Endothelial cell of umbilical vein (primary cell): ENCODE measurements around the gene HNRNPDL. TPM values are rescaled to one million over a fixed set of nuclear protein-coding genes. Genes with fewer than 3 reads are reported as not detected.

ENCODE experiments used
- BruUV-seq: library from RNA; stranded (reverse); fragments of 400-500 nt; replicated peaks from 2 replicates; lab custom pipeline; 2021; lab: Mats Ljungman, UMichigan
- CTCF ChIA-PET: fragments of 300-600, 350-600 bp; sonication (Branson Sonifier 250); formaldehyde crosslinking; loops from one replicate; lab custom pipeline; 2021; ENCODE audit warnings: antibody characterized with exemption, inconsistent platforms; lab: Charles Lee
- POLR2A ChIA-PET: fragments of 300-600, 350-600 bp; sonication (Branson Sonifier 250); formaldehyde crosslinking; loops from one replicate; lab custom pipeline; 2021; ENCODE audit warnings: antibody characterized with exemption, inconsistent platforms; lab: Charles Lee
- DNase-seq: peaks from one replicate; pipeline ENCODE4 v3.0.0-alpha.2; 2011; ENCODE audit warnings: low read depth, low spot score
- FAIRE-seq: peaks from 2 replicates; lab custom pipeline; 2011; peaks lifted over from hg19 to GRCh38; lab: Jason Lieb, UNC
- H2AFZ ChIP-seq: 2 replicates; pipeline ENCODE4 v1.6.0; 2012; ENCODE audit warnings: low read depth, low read length, control low read depth, inconsistent platforms
- H3K27ac ChIP-seq: 2 replicates; pipeline ENCODE4 v1.5.1; 2011; ENCODE audit warnings: low read depth, mild to moderate bottlenecking, control low read depth, low read length, moderate library complexity; ENCODE audit not compliant: insufficient read depth
- H3K27me3 ChIP-seq, 2 experiments: 2 replicates each; pipeline versions ENCODE4 v1.6.0 to v1.6.1; 2011; ENCODE audit warnings: low read length in 2 of 2, mixed read lengths in 1 of 2; ENCODE audit not compliant: control insufficient read depth in 2 of 2, insufficient read depth in 2 of 2
- H3K36me3 ChIP-seq, 2 experiments: 2 replicates in 1 of 2; 3 replicates in 1 of 2; pipeline ENCODE4 v1.5.1; 2011; ENCODE audit warnings: low read length in 2 of 2, mild to moderate bottlenecking in 1 of 2, moderate library complexity in 1 of 2; ENCODE audit not compliant: control insufficient read depth in 2 of 2, insufficient read depth in 2 of 2; ENCODE audit errors: extremely low read depth in 1 of 2
- H3K4me1 ChIP-seq: 3 replicates; pipeline ENCODE4 v1.5.1; 2011; ENCODE audit warnings: mild to moderate bottlenecking, low read length; ENCODE audit not compliant: control insufficient read depth, insufficient read depth; ENCODE audit errors: extremely low read depth
- H3K4me2 ChIP-seq: 2 replicates; pipeline ENCODE4 v1.6.1; 2011; ENCODE audit warnings: low read length, control low read depth, mixed read lengths; ENCODE audit not compliant: insufficient read depth
- H3K4me3 ChIP-seq, 3 experiments: fragments of 200-600 bp in 1 of 3; sonication (generic), shearing (Covaris generic) in 1 of 3; replicated peaks in 1 of 3; 2 replicates each; pipeline ENCODE4 v1.5.1; 2011 to 2016; ENCODE audit warnings: control low read depth in 3 of 3, low read length in 3 of 3, mild to moderate bottlenecking in 2 of 3, inconsistent platforms in 1 of 3, low read depth in 1 of 3, moderate library complexity in 1 of 3; ENCODE audit not compliant: insufficient read depth in 1 of 3
- H3K79me2 ChIP-seq: 2 replicates; pipeline ENCODE4 v1.6.0; 2012; ENCODE audit warnings: low read length, inconsistent platforms; ENCODE audit not compliant: control insufficient read depth, insufficient read depth
- H3K9ac ChIP-seq: replicated peaks from 2 replicates; pipeline ENCODE3; 2011; ENCODE audit warnings: low read length, control low read depth; ENCODE audit not compliant: insufficient read depth; ENCODE audit errors: extremely low read depth
- H3K9me1 ChIP-seq: replicated peaks from 3 replicates; pipeline ENCODE4 v1.6.0; 2011; ENCODE audit warnings: mild to moderate bottlenecking, low read length; ENCODE audit not compliant: control insufficient read depth, insufficient read depth; ENCODE audit errors: extremely low read depth
- H3K9me3 ChIP-seq: replicated peaks from 2 replicates; pipeline ENCODE4 v1.5.1; 2012; ENCODE audit warnings: low read length, inconsistent platforms; ENCODE audit not compliant: control insufficient read depth, insufficient read depth
- H4K20me1 ChIP-seq: replicated peaks from 2 replicates; pipeline ENCODE3; 2011; ENCODE audit warnings: mild to moderate bottlenecking, low read length; ENCODE audit not compliant: control insufficient read depth, insufficient read depth; ENCODE audit errors: extremely low read depth
- CTCF ChIP-seq, 2 donors: IDR thresholded peaks; 1 replicate in 1 of 2; 2 replicates in 1 of 2; pipeline ENCODE4 v1.5.1; 2011; ENCODE audit warnings: low read length in 2 of 2, mild to moderate bottlenecking in 2 of 2, moderate library complexity in 2 of 2, control low read depth in 1 of 2, inconsistent platforms in 1 of 2, low read depth in 1 of 2; ENCODE audit not compliant: insufficient read depth in 1 of 2; ENCODE audit errors: extremely low read depth in 1 of 2
- EZH2 ChIP-seq: IDR thresholded peaks from 2 replicates; pipeline ENCODE4 v1.6.1; 2012; ENCODE audit warnings: borderline replicate concordance, low read depth, mild to moderate bottlenecking, moderate library complexity, low read length, inconsistent platforms; ENCODE audit not compliant: severe bottlenecking
- FOS ChIP-seq: IDR thresholded peaks from 2 replicates; pipeline ENCODE4 v1.6.1; 2011; ENCODE audit warnings: mild to moderate bottlenecking, low read length, moderate library complexity, borderline replicate concordance; ENCODE audit not compliant: insufficient read depth
- GATA2 ChIP-seq: IDR thresholded peaks from 2 replicates; pipeline ENCODE4 v1.7.0; 2011; ENCODE audit warnings: low read depth, mild to moderate bottlenecking, moderate library complexity, mixed read lengths, low read length; ENCODE audit not compliant: insufficient read length, insufficient read depth
- JUN ChIP-seq: IDR thresholded peaks from 2 replicates; pipeline ENCODE4 v1.6.1; 2011; ENCODE audit warnings: borderline replicate concordance, low read depth; ENCODE audit not compliant: insufficient read length, insufficient read depth
- MYC ChIP-seq: IDR thresholded peaks from one replicate; pipeline ENCODE4 v1.6.1; 2011; ENCODE audit warnings: mild to moderate bottlenecking, low read depth, low read length
- POLR2A ChIP-seq: IDR thresholded peaks from 2 replicates; pipeline ENCODE4 v1.6.1; 2012; ENCODE audit warnings: low read depth, mild to moderate bottlenecking, control low read depth, low read length
- POLR2AphosphoS5 ChIP-seq: IDR thresholded peaks from 2 replicates; pipeline ENCODE4 v1.6.1; 2012; ENCODE audit warnings: low read depth, mild to moderate bottlenecking, control low read depth, low read length, moderate library complexity; ENCODE audit not compliant: insufficient read depth
- dilution Hi-C: fragments of 300-500 bp; cut with MboI; formaldehyde crosslinking; loops from one replicate; pipeline ENCODE4 v1.15.0; 2019; ENCODE audit warnings: low sequenced_read_pairs; ENCODE audit not compliant: extremely low pct_ligation_motif_present
- intact Hi-C: fragments of 100-400 bp; cut with micrococcal nuclease; formaldehyde crosslinking; loops from one replicate; pipeline ENCODE4 v1.10.0; 2022
- polyA plus RNA-seq, 4 experiments: library from polyadenylated mRNA; depleted of rRNA in 3 of 4; stranded (reverse) in 3 of 4; unstranded in 1 of 4; fragments of >200 nt; gene quantifications; 2 replicates each; pipeline versions ENCODE4 v1.2.1 to v1.2.3, GENCODE V29; 2011 to 2012; ENCODE audit warnings: missing spikeins in 1 of 4
- total RNA-seq: library from RNA; stranded (reverse); gene quantifications from 2 replicates; pipeline ENCODE4 v1.2.3, GENCODE V29; 2021
- TF ChIP-seq, protein P1 (sequence below): IDR thresholded peaks from 2 replicates; pipeline ENCODE4 v1.6.1; 2011; ENCODE audit not compliant: insufficient read depth, insufficient read length

HNRNPDL gene
- total and polyA plus RNA-seq, 2 donors (not counting 3 experiments of a cell fraction or from before 2014, with no cell fraction given): 160 to 292 TPM

GRCh38 chr4:82373816-82374625, 56.2 kb downstream of the HNRNPDL start, which contains the start of gene HNRNPD:
HNRNPD (minus strand) TSS chr4:82373991; CDS start chr4:82373678, 313 bp downstream.
- intact Hi-C loops (loop anchor here (1.0 to 2.0 kb wide), 5 partner anchors 21 to 637 kb away; partner anchors contain the start of genes LIN54 and SEC31A), dilution Hi-C loops (no loop called here)
- DNase-seq (peak; percentile 99), FAIRE-seq (peak; percentile 99)
- no TSS peak for BruUV-seq
- Histone ChIP-seq H3K9me3 (no peaks in the 10 kb centered on the region), H3K4me1 (peaks cover 31% of the 10 kb centered on the region), H3K27ac (peak within 1 kb of the TSS; percentile 91), H3K9ac (peak within 1 kb of the TSS; percentile 98), H3K4me3 (peak within 1 kb of the TSS; percentile 63 to 100 (median 100)), H2AFZ (peak within 1 kb of the TSS; percentile 69), H3K36me3 (no peaks in the 10 kb centered on the region), H3K27me3 (no peaks in the 10 kb centered on the region), H3K4me2 (peak within 1 kb of the TSS; percentile 97), H4K20me1 (peaks cover 16% of the 10 kb centered on the region), H3K9me1 (no peaks in the 10 kb centered on the region), H3K79me2 (peaks cover 70% of the 10 kb centered on the region)
- ChIA-PET POLR2A (interaction anchor here (0.6 to 1.3 kb wide), 6 partner anchors 9 to 1454 kb away, joined by 3 to 16 read pairs (median 4); partner anchors contain the start of gene HNRNPDL), CTCF (interaction anchor here (1.0 to 1.9 kb wide), 4 partner anchors 14 to 89 kb away, joined by 3 to 16 read pairs (median 4); no protein-coding TSS in a partner anchor)
- TF ChIP-seq JUN (no peak), GATA2 (no peak), MYC (peak; percentile 39), POLR2A (peak; percentile 88), POLR2AphosphoS5 (peak; percentile 69), FOS (peak; percentile 29), EZH2 (no peak), CTCF (IDR thresholded peaks at IDR 0.05; ENCODE audit: extremely low read depth in 1 of 2, insufficient read depth in 1 of 2, low read depth in 1 of 2, low read length in 2 of 2) (no peak)
- TF ChIP-seq, protein P1, sequence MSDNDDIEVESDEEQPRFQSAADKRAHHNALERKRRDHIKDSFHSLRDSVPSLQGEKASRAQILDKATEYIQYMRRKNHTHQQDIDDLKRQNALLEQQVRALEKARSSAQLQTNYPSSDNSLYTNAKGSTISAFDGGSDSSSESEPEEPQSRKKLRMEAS: peak; percentile 94
